LNCaP clone FGC (cell line): ENCODE results near the gene GPR55.

Experiments used
- DNase-seq: peaks from one replicate; pipeline ENCODE4 v3.0.0-alpha.2; 2011; ENCODE audit warnings: low read depth
- H3K4me3 ChIP-seq: 2 replicates; pipeline ENCODE4 v1.5.1; 2011; ENCODE audit warnings: mild to moderate bottlenecking, low read depth, low read length, control low read depth
- TF ChIP-seq, protein P1 (sequence below): IDR thresholded peaks from 2 replicates; pipeline ENCODE4 v1.5.1; 2012; ENCODE audit warnings: mild to moderate bottlenecking; ENCODE audit not compliant: control insufficient read depth, insufficient read depth; ENCODE audit errors: extremely low read depth

GPR55 gene

DNA sequence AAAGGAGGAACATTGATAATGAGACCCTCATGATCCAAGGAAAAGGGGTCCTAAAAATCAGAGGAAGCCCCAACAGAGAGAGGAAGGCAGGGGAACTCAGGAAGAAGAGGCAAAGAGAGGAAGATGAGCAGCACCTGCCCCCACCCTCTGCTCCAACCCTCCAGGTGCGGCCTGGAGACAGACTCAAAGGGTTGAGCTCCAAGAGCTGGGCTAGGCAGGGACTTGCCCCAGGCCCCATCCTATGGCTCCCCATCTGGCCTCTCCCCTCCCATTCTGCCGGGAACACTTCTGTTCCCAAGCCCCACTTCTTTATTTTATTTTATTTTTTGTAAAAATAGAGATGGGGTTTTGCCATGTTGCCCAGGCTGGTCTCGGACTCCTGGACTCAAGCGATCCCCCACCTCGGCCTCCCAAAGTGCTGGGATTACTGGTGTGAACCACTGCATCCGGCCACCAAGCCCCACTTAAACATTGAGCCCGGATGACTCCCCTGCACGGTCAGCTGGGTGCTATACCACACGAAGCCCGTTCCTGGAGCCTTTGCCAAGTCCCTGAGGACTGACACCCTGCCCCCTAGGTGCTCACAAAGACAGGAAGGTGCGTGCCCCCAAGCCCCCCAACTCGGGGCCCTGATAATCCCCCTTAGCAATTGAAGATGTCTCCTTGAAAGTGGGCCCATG, 3.8 kb upstream of the GPR55 start:
- no peak for DNase-seq
- TF ChIP-seq, protein P1, sequence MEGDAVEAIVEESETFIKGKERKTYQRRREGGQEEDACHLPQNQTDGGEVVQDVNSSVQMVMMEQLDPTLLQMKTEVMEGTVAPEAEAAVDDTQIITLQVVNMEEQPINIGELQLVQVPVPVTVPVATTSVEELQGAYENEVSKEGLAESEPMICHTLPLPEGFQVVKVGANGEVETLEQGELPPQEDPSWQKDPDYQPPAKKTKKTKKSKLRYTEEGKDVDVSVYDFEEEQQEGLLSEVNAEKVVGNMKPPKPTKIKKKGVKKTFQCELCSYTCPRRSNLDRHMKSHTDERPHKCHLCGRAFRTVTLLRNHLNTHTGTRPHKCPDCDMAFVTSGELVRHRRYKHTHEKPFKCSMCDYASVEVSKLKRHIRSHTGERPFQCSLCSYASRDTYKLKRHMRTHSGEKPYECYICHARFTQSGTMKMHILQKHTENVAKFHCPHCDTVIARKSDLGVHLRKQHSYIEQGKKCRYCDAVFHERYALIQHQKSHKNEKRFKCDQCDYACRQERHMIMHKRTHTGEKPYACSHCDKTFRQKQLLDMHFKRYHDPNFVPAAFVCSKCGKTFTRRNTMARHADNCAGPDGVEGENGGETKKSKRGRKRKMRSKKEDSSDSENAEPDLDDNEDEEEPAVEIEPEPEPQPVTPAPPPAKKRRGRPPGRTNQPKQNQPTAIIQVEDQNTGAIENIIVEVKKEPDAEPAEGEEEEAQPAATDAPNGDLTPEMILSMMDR, result no peak
- H3K4me3 ChIP-seq, result no peak overlapping the region

GRCh38 chr2:230927711-230928341, 2.8 kb upstream of the GPR55 start:
- H3K4me3 ChIP-seq, result no peak overlapping the region
- TF ChIP-seq, protein P1, result no peak
- DNase-seq, result no peak

DNA sequence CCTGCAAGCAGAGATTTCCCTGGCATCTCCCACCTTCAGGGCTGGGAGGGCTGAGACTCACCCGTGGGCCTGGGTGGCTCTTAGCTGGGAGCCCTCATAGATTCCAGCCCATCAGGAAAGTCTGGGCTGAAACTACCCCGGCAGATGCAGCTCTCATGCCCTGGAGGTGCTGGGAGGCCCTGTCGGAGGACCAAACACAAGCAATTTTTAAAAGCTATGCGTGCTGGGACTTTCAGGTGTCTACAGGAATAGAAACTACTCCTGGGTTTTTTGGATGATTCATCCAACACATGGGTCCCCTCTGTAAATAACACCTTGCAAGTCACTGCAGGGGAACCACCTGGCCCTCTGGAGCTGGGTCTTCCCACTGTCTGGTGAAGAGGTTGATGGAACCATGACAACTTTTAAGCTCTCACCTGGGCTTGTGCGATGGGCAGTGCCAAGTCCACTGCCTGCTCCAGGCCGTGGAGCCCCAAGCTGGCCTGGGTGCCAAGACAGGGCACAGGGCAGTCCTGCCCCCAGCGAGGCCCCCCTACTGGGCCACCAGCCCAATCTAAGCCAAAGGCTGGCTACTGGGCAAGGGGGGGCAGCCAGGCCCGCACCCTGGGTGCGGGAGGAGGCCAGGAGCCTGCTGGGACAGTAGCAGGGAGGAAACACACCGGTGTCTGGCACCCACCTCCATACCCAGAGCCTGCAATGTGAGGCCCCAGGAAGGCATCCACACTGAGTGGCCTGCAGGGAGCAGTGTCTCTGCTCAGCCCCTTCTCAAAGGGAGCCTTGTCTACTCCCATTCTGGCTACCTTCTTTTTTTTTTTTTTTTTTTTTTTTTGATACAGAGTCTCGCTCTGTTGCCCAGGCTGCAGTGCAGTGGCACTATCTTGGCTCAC, 1.1 kb upstream of the GPR55 start:
- no peak overlapping the region for H3K4me3 ChIP-seq
- no peak for DNase-seq
- TF ChIP-seq, protein P1, result no peak

DNA sequence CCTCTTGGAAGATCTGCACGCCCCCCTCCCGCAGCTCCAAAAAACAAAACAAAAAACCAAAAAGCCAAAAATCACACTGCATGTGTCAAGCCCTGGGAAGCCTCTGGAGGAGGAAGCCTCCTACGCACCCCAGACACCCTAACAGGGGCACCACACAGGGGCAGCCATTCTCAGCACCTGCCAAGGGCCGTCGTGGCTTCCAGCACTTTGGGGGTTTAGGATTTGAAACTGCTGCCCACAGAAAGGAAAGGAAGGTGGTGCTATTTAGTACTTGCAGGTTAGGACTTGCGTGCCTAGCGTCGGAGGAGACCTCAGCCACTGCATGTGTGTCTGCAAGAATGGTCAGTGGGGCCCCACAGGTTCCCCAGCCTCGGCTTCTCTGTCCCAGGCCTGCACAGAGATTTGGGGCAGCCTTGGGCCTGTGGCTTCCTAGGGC, 419 bp upstream of the GPR55 start:
- no peak overlapping the region for H3K4me3 ChIP-seq
- TF ChIP-seq, protein P1, result no peak
- DNase-seq, result no peak

GRCh38 chr2:230924092-230924469, 961 bp downstream of the GPR55 start:
- H3K4me3 ChIP-seq, result no peak overlapping the region
- no peak for DNase-seq
- TF ChIP-seq, protein P1, result no peak

GRCh38 chr2:230922951-230923717, 1.9 kb downstream of the GPR55 start:
- TF ChIP-seq, protein P1, result no peak
- DNase-seq, result no peak
- no peak overlapping the region for H3K4me3 ChIP-seq
